GM18873 (cell line): ENCODE data around the gene PRKCE.
A peak's percentile ranks its signal among the peaks of the same experiment; 100 is the strongest.

ENCODE experiments used
- ATAC-seq: cut with Tn5 transposase; IDR thresholded peaks from one replicate; pipeline ENCODE4 v1.9.1; 2021; ENCODE audit warnings: mild to moderate bottlenecking, moderate library complexity, moderate number of reproducible peaks; ENCODE audit not compliant: unreplicated experiment, low FRiP score

PRKCE gene

DNA sequence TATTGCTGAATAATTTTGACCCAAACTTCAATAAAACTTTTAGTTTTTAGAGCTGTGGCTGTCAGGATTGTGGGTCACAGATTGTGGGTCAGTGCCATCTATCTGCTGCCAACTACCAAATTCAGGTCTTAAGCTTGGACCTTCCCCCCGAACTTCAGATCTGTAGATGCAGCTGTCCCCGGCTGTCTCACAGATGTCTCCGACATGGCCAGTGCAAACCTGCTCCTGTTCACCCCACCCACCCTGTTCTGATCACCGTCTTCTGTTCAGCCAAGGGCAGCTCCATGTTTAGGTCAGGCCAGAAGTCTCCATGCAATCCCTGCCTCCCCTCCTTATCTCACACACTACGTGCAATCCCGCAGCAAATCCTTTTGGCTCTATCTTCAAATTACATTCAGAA is 175.0 kb downstream of the PRKCE start:
- no peak for ATAC-seq

DNA sequence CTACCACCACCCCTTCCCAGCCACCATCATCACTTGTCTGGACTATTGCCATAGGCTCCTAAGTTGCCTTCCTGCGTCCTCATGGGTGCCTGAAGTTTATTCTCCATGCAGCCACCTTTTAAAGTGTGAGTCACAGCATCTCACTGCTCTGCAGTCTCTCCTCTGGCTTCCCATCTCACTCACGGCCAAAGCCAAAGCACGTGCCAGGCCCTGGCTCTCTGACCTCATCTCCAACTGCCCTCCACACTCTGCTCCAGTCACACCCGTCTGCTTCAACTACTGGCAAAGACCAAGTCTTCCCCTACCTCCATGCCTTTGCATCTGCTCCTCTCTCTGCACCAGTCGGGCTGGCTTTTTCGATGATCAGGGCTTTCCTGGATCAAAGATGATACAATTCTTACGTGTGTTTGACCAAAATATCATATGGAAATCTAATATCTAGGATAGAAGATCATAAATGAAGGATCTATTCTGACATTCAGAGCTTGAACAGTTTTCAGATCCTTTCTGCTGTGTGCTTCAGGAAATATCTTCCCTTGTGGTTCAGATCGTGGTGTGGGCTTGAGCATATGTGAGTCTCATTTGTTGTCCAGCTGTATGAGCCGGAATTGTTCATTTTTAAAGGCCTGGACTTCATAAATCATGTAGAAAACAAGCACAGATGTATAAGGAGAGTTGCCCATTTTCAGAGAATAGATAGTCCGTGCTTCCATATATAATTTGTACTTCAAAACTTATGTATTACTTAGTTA is 175.6 kb downstream of the PRKCE start:
- no peak for ATAC-seq

- no peak for ATAC-seq
Observed at GRCh38 chr2:45830322-45830721, 178.8 kb downstream of the PRKCE start.

GRCh38 chr2:45833301-45833967 is 182.0 kb downstream of the PRKCE start:
- ATAC-seq: peak; percentile 26

DNA sequence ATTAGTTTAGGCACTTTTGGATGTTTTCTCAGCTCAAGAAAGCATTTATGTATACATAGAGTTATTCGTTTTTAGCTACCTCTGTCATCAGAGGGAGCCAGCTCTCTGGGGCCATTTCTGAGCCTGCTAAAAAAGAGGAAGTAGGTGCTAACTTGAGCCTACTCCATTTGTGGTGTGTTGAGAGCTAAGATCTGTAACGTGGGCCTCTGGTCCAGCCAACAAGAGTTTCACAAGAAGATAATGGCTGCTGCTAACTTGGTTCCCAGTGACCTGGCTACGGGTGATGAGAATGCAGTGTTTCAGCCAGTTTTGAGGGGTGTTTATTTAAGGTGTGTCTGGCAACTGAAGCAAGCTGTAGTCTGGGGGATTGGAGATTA is 182.5 kb downstream of the PRKCE start:
- ATAC-seq: peak; percentile 89

DNA sequence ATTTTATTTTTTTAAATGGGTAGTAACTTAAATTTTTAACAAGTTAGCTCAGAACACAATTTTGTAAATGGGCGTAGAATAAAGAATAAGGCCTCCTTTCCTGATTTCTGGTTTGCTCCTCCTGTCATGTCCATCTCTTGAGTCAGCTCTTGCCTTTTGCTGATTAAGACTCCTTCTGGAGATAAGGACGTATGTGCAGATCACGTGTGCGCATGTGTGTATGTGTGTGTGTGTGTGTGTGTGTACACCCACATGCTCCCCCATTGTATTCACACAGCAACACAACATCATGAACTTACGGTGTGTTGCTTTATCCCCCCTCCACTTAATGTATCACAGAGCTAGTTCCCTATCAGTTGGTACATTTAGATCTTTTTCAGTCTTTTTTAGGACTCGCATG is 182.9 kb downstream of the PRKCE start:
- no peak for ATAC-seq

DNA sequence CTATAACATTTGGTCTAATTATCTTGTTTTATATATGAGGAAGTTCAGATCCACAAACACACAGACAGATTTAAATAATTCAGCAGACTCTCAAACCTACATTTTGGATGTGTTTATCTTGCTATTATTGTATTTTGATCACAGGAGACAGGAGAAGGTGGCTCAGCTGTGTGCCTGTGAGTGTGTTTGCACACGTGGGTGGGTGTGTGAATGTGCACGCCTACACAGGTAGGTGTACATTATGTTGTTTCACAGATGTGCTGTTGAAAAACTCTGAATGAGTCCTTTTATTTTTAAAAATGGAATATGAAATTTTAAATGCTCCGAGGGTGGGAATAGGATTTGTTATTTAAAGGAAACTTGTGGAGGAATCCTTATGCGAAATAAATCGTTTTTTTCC is 183.4 kb downstream of the PRKCE start:
- no peak for ATAC-seq

DNA sequence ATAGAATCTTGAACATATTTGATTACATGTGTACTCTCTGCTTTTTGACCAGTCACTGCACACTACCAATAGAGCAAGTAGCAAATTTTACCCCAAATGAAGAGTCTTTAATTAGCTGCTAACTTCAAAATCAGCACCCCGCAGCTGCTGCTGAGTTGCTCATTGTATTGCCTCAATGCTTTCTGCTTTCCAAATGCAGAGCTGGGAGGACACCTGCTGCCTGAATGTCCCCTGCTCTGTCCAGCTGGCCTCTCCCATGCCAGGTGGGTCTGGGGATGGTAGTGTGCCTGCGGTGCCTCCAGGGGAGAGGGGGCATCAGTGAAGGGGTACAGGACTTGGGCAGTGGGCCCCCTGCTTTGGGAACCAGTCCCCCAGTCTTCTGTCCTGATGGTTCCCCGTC is 184.8 kb downstream of the PRKCE start:
- no peak for ATAC-seq

DNA sequence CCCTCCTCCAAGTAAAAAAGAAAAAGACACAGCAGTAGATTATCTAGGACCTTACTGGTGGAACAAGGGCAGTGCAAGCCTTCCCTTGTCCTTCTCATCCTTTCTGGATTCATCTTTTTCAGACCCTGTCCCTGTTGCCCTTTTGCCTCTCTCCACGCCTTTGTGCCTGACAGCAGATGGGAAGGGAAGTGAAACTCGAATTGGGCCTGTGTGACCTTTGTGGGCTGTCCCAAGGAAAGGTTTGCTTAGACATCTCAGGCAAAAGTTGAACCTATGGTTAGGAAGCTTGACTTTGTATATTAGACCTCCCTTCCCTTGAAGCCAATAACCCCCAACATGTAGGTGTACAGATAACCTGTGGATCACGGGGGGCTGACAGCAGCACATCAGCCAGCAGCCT is 185.3 kb downstream of the PRKCE start:
- ATAC-seq: no peak

DNA sequence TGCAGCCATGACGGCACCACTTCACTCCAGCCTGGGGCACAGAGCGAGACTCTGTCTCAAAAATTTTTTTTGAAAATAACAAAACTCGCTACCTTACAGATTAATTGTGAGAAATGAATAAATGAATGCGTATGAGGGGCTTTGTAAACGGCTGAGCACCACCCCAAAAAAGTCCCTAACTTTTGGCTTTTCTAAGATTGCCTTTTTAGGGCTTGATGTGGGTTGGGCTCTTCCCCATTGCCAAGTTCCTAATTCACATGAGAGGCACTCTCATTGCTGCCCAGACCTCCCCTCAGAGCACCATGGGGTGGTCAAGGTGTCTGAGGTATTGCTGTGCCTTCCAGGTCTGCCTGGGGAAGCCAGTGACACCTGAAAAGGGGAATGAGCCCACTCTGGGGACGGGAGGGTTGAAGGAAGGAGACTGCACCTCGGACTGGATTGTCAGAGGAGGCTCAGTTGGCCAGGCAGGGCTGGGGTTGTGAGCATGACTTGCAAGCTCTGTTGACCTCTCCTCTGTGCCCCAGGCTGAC is 186.4 kb downstream of the PRKCE start:
- ATAC-seq: no peak

- ATAC-seq: no peak
Observed at GRCh38 chr2:45839508-45840251, 188.2 kb downstream of the PRKCE start.

DNA sequence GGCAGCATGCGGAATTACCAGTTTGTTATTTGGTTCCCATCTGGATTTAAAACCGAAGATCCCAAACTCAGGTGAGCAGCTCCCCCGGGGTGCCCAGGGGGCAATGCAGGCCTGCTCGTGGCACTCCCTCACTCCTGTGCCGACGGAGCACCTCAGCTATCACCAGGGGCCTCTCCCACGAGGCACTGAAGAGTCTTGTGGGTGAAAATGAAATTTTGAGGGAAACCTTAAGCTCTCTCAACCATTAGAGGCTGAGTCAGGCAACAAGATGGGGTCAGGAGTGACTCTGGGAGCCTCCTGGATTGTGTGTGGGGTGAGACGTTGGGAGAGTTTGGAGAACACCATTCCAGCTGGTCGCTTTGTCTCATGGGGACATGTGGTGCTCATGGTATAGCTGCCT is 189.0 kb downstream of the PRKCE start:
- ATAC-seq: no peak

DNA sequence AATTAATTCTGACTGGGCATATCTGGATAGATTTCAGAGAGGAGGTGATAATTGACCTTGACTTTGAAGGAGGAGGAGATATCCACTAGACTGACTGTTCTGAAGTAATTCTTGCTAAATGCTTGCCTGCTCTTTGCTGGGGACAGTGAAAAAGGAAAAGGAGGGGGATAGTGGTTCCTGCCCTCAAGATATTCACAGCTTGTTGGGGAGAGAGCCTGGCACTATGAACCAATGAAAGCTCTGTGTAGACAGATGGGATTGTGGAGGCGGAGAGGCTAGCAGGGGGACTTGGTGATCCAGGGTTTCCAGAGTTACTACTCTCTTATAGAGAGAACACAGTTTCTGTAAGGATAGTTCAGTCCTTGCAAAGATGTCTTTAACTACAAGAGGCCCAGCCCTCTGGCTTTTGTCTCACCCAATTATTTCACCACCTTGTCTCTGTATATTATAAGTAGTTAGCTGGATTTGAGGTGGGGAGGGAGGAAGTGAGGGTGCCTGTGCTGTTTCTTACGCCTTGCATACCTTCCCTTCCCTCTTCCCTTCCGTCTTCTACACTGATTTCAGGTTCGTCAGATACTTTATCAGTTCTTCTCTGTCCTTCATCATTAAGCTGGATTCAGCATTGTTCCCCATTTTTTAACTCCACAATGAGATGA is 190.4 kb downstream of the PRKCE start:
- ATAC-seq: no peak

- ATAC-seq: no peak
Observed at GRCh38 chr2:45843136-45843535, 191.7 kb downstream of the PRKCE start.

DNA sequence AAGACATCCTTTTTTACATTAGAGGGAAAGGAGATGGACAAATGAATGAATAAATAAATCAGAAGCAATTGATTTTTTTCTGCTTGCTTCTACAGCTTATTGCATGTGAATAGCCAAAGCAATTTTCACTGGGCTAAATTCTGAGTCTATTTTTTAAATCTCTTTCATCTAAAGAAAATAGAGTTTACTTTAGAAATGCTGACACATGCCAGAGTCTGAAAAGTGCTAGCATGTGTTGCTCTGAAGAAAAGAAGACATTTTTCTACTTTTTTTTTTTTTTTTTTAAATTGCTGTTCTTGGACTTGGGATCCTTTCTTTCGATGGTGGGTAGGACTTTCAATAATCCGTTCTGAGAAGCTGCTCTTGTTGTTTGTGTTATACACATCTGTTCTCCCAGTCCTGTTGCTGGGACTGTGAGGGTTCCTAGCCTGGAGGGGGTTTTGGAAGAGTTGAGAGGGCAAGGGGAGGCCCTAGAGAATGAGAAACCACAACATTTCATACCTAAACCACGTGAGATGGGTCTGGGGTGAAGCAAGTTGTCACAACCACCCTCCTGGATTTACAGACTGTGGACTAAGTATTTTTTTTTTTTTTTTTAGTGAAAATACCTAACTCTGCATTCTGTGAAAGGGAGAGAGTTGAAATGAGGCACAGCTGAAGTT is 193.5 kb downstream of the PRKCE start:
- no peak for ATAC-seq

DNA sequence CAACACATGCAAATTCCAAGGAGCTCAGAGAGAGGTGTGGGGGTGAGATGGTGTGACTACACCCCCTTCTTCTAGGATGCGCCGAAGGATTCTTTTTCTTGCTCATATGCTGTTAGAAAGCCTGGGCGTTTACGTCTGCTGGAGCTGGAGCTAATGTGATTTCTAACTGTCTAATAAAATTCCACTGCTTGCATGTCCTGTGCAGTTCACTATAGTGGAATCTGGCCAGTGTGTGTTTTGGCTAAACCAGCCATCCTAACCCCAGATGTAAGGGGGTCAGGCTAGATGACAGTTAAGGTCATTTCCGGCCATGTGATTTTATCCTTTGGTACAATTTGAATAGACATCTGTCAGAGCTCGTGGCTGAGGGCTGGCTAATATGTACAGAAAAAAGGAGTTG is 194.1 kb downstream of the PRKCE start:
- ATAC-seq: no peak

GRCh38 chr2:45849491-45850283 is 198.2 kb downstream of the PRKCE start:
- ATAC-seq: no peak

GRCh38 chr2:45850558-45850957 is 199.1 kb downstream of the PRKCE start:
- ATAC-seq: no peak

DNA sequence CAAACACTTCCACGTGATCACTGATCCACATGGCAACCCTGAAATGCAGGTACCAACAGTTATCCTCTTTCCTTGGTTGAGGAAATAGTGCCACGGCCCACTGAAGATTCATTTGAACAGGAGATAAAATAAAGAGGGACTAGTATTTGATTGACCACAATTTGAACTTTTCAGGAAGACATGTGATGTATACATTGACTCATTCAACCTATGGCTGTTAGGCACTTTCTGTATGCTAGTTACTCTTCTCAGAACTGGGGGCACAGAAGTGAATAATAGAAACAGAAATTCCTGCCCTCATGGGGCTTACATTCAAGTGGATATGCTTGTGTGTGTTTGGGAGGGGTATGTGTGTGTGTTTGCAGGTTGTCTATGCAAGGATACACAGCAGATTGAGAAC is 199.6 kb downstream of the PRKCE start:
- no peak for ATAC-seq
